HG03097 (cell line): ENCODE results near the gene PUDP.
A peak's percentile ranks its signal among the peaks of the same experiment; 100 is the strongest.

Experiments
- ATAC-seq: cut with Tn5 transposase; IDR thresholded peaks from one replicate; pipeline ENCODE4 v1.9.1; 2021; ENCODE audit not compliant: unreplicated experiment, low FRiP score

The PUDP gene

GRCh38 chrX:7077241-7078230 lies 70.4 kb downstream of the PUDP start:
- no peak for ATAC-seq

- ATAC-seq, result peak; percentile 50
Measured at GRCh38 chrX:7076245-7076661, 71.7 kb downstream of the PUDP start.

- ATAC-seq, result no peak
Measured at GRCh38 chrX:7074908-7075204, 73.1 kb downstream of the PUDP start.

DNA sequence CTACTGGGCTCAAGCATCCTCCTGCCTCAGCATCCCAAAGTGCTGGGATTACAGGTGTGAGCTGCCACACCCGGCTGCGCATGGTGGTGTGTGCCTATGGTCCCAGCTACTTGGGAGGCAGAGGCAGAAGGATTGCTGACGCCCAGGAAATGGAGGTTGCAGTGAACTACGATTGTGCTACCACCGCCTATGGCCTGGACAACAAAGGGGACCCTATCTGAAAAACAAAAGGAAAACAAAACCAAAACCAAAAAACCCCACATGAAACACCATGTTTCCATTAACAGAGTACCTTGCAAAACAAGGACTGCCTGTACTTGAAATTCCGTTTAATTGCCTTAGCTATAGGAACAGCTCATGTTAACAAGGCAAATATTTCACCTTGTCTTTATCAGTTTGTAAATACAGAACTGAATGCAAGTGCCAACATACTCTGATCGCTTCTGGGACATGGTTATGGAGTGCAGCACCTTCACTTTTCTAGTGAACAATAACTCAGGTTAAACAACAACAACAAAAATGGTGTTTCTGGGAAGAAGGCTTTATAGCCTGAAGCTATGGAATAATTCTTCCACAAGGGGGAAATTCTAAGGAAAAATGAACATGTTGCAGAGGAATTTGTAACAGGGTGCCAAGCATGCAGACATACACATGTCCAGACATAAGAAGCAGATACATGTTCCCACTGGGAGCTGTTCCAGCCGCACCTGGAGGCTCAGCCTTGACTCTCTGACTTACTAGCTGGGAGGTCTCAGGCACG lies 73.6 kb downstream of the PUDP start:
- ATAC-seq, result no peak

DNA sequence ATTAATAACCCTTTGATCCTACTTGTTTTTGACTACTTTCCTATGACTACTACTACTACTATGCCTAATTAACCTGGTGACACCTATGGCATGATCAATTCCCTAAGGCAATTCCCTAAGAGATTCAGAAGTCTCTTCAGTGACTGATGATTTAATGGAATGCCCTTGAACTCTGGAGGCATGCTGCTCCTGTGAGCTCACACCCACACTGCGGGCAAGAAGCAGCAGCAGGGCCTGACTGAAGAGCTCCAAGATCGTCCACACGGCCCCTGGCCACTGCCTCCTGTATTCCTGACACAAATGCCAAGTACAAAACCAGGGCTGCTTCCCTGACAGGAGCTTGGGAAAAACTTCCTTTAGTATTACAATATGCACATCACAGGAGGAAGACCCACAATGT lies 74.6 kb downstream of the PUDP start:
- no peak for ATAC-seq

DNA sequence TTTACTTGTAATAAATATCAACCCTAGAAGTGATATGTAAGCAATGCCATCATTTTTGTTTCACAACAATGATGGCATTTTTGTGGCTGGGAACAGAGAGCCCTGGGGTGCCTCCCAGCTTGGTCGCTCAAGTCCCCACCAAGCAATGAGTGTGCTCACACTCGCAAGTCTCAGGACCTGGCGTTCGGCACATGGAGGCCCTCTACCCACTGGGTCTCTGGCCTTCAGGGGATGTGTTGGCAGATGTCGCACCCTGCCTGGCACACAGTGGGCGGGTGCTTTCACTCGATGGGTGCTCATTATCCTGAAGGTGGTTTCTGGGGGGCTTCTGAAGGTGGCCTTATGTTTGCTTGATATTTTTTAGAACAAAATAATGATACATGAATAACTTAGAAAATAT lies 75.1 kb downstream of the PUDP start:
- ATAC-seq, result no peak

- ATAC-seq, result no peak
Measured at GRCh38 chrX:7071390-7071789, 76.6 kb downstream of the PUDP start.

- ATAC-seq, result no peak
Measured at GRCh38 chrX:7069556-7069955, 78.4 kb downstream of the PUDP start.

GRCh38 chrX:7068939-7069367 lies 79.0 kb downstream of the PUDP start:
- no peak for ATAC-seq

GRCh38 chrX:7067256-7067655 lies 80.7 kb downstream of the PUDP start:
- no peak for ATAC-seq

DNA sequence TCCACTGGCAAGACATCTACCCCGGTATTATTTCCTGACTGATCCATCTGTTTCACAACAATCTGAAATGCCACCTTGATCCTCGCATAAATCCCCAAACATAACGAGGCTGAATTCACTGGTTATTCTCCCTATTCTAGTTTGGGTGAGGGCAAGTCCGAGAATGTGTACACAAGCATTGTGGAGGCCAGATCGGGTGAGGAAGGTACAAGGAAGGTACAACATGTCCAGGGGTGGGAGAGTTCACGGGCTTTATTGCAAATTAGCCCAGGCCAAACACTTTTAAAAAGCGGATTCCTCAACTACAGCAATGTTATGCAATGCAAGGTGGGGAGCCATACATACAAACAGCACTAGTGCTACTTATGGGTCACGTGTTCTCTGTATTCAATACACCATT lies 82.5 kb downstream of the PUDP start:
- no peak for ATAC-seq

DNA sequence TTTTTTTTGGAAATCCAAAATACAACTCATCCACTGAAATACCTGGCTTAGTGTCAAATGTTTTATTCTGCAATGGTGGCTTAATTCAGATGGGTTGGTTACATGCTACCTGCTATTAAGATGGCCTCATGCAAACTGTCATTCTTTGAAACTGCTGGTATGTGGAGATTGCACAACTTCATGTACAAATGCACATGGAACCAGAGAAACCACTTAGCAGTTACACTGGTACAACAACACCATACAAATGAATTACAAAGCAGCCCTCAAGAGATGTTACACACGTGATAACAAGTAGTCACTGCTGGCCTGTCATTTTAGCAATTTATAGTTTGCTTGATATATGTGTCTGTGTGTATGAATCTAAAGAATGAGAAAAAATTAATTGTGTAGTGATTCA lies 85.0 kb downstream of the PUDP start:
- no peak for ATAC-seq

DNA sequence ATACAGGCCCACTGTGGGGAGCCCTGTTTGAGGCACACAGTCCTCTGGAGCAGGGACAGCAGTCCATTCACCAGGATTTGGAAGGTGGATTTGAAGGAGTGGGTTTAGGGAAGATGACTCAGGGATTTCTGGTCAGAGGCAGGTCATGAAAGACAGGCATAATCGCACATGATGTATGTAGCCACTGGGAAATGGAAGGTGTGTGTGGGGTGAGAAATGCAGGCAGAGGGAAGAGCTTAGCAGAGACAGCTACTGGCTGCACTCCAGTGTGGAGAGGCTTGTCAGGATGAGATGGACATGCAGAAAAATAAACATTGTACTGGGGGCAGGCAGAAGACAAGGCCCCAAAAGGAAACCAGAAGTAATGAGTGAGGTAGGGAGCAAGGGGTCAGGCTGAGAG lies 85.7 kb downstream of the PUDP start:
- no peak for ATAC-seq

DNA sequence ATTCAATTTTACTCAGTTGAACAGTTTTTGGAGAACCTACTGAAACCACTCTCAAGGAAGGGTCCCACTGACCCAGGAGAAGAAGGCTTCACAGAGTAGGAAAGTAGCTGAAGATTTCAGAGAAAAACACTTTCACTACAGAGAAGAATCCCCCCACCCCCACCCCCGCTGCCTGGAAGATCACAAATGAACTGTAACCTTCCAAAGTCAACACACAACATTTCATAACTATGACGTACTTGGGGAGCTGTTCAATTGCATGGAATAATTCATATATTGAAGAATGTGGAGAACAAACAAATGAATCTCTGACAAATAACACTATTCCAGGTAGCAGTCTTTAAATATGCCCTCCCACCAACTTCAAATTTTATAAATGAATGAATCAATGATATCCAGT lies 86.5 kb downstream of the PUDP start:
- no peak for ATAC-seq

- no peak for ATAC-seq
Measured at GRCh38 chrX:7060444-7060843, 87.5 kb downstream of the PUDP start.

GRCh38 chrX:7059859-7060258 lies 88.1 kb downstream of the PUDP start:
- ATAC-seq, result no peak

DNA sequence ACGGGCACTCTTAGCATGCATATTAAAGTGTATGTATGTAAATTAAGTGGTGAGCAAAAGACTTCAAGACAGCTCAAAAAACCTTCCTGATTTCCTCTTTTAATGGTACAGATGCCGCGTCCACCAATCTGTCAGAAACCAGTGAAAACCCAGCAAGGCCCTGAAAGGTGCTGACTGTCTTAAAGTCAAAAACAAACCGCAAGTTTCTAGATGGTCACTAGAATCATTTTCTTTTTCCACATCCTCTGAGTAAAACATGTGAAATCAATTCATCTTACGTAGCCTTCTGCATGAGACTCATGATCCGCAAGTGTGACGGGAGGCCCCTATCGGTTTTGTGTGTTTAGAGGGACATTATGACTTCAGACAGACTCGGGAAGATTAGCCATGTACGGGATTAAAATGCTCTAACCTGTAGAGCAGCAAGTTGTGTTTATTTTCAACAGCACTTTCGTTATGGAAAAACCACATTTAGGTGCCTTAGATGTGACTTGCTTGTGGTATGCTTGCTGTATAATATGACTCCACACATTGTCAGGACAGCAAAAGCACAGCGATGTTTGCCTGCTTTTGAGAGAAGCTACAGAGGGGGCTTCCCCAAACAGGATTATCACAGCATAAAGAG lies 88.6 kb downstream of the PUDP start:
- ATAC-seq, result peak; percentile 94

GRCh38 chrX:7055386-7056137 lies 92.4 kb downstream of the PUDP start:
- ATAC-seq, result no peak

DNA sequence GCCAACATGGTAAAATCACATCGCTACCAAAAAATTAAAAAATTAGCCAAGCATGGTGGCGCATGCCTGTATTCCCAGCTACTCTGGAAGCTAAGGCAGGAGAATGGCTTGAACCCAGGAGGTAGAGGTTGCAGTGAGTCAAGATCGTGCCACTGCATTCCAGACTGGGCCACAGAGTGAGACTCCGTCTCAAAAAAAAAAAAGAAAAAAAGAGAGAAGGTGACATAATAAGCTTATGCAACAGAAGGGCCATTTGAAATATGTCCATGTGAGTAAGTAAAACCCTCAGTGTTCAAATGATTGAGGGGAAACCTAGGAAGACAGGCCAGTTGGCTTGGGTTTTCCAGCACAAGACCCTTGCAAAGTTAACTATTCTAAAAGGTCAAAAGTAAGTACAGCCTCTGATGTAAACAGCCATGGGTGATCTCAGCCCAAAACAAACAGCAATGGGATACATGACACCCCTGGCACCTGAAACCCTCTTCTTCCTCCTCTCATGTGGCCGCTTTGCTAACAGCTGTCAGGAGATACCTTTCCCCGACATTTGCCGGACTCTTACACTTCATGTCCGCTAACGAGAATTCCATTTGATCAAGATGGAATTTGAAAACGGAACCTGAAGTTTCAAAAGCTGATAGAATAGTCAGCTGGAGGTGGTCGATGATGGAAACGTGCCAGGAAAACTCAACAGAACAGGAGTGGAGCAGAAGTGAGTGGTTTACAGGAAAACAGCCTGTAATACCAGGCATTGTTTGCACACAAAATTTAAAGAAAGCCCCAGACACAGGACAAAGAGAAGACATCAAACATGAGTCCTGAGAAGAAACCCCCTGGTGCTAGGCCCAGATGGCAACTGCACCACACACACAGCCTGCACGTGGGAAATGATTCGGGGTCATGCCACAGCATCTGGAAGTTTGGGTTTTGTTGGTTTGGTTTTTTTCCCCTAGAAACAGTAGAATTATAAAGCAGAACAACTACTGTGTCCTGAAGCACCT lies 93.4 kb downstream of the PUDP start:
- no peak for ATAC-seq
